ENCODE measurements around the gene ZACN.

Gene ZACN

GRCh38 chr17:76050538-76051467 lies 28.2 kb upstream of the ZACN start:
- Histone ChIP-seq H3K18ac (ENCODE audit: low read length) (no peak overlapping the region), H3K4me3 (ENCODE audit: low read length) (no peak overlapping the region), H3K23ac (ENCODE audit: low read length) (no peak overlapping the region), H4K8ac (ENCODE audit: low read depth, low read length) (no peak overlapping the region), H3K79me1 (ENCODE audit: low read length) (peaks cover 1% of the 10 kb centered on the region), H3K56ac (ENCODE audit: low read length) (no peak overlapping the region), H3K27ac (ENCODE audit: low read depth, low read length) (no peak overlapping the region), H3K4ac (ENCODE audit: low read depth, low read length) (no peak overlapping the region), H3K4me1 (ENCODE audit: control insufficient read depth, low read depth, low read length) (no peaks in the 10 kb centered on the region), H2BK15ac (replicated peaks; ENCODE audit: low read depth) (no peak overlapping the region), H2AK5ac (ENCODE audit: low read length) (no peak overlapping the region), H3K4me2 (ENCODE audit: low read length) (no peak overlapping the region), H2BK120ac (ENCODE audit: low read depth, low read length) (no peak overlapping the region), H3K36me3 (ENCODE audit: control insufficient read depth, insufficient read depth, low read length) (peaks cover 18% of the 10 kb centered on the region), H4K5ac (ENCODE audit: low read length) (no peak overlapping the region), H3K79me2 (ENCODE audit: control insufficient read depth, insufficient read depth, low read length) (no peaks in the 10 kb centered on the region), H2BK5ac (ENCODE audit: low read length) (no peak overlapping the region), H3K27me3 (ENCODE audit: insufficient read depth, low read length, poor library complexity) (no peaks in the 10 kb centered on the region), H3K9ac (ENCODE audit: low read length) (no peak overlapping the region)
- no peak for DNase-seq
- 100% methylated on average over 2 of the region's 11 CpGs for WGBS (ENCODE audit: extremely low coverage, insufficient coverage, low lambda C conversion rate)

DNA sequence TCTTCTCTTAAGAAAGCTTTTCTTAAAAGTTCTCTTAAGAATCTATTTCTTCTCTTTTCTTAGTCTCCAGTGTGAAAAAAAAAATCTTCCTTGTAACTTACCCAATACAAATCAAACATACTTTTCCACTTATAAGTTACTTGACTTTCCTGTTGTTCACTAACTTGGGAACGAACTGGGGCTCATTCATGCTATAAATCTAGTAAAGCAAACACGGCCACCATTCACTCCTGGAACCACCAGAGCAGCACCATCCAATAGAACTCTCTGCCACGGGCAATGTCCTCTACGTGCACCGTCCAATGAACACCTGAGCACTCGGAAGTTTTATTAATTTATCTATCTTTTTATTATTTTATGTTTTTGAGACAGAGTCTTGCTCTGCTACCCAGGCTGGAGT lies 27.4 kb upstream of the ZACN start:
- no peak for DNase-seq
- H2AK5ac ChIP-seq (ENCODE audit: low read length): no peak overlapping the region
- H2BK5ac ChIP-seq (ENCODE audit: low read length): no peak overlapping the region
- no peak overlapping the region for H2BK15ac ChIP-seq (replicated peaks; ENCODE audit: low read depth)
- H3K36me3 ChIP-seq (ENCODE audit: control insufficient read depth, insufficient read depth, low read length): peaks cover 18% of the 10 kb centered on the region
- no peak overlapping the region for H3K4ac ChIP-seq (ENCODE audit: low read depth, low read length)
- no peaks in the 10 kb centered on the region for H3K79me2 ChIP-seq (ENCODE audit: control insufficient read depth, insufficient read depth, low read length)
- no peak overlapping the region for H3K9ac ChIP-seq (ENCODE audit: low read length)
- H3K4me3 ChIP-seq (ENCODE audit: low read length): no peak overlapping the region
- H3K18ac ChIP-seq (ENCODE audit: low read length): no peak overlapping the region
- no peak overlapping the region for H3K27ac ChIP-seq (ENCODE audit: low read depth, low read length)
- H3K79me1 ChIP-seq (ENCODE audit: low read length): peaks cover 1% of the 10 kb centered on the region
- no peak overlapping the region for H2BK120ac ChIP-seq (ENCODE audit: low read depth, low read length)
- no peak overlapping the region for H3K23ac ChIP-seq (ENCODE audit: low read length)
- H3K27me3 ChIP-seq (ENCODE audit: insufficient read depth, low read length, poor library complexity): no peaks in the 10 kb centered on the region
- no peaks in the 10 kb centered on the region for H3K4me1 ChIP-seq (ENCODE audit: control insufficient read depth, low read depth, low read length)
- no peak overlapping the region for H3K56ac ChIP-seq (ENCODE audit: low read length)
- WGBS (ENCODE audit: extremely low coverage, insufficient coverage, low lambda C conversion rate): no CpG with 5 or more reads among the region's 6 CpGs
- no peak overlapping the region for H4K5ac ChIP-seq (ENCODE audit: low read length)
- H4K8ac ChIP-seq (ENCODE audit: low read depth, low read length): no peak overlapping the region
- no peak overlapping the region for H3K4me2 ChIP-seq (ENCODE audit: low read length)

GRCh38 chr17:76053246-76054111 lies 25.5 kb upstream of the ZACN start:
- Histone ChIP-seq H2BK120ac (ENCODE audit: low read depth, low read length) (no peak overlapping the region), H4K5ac (ENCODE audit: low read length) (no peak overlapping the region), H3K56ac (ENCODE audit: low read length) (no peak overlapping the region), H3K36me3 (ENCODE audit: control insufficient read depth, insufficient read depth, low read length) (peaks cover 18% of the 10 kb centered on the region), H3K27me3 (ENCODE audit: insufficient read depth, low read length, poor library complexity) (no peaks in the 10 kb centered on the region), H3K4me3 (ENCODE audit: low read length) (no peak overlapping the region), H3K9ac (ENCODE audit: low read length) (no peak overlapping the region), H4K8ac (ENCODE audit: low read depth, low read length) (no peak overlapping the region), H3K4me2 (ENCODE audit: low read length) (no peak overlapping the region), H3K23ac (ENCODE audit: low read length) (no peak overlapping the region), H2BK15ac (replicated peaks; ENCODE audit: low read depth) (no peak overlapping the region), H2BK5ac (ENCODE audit: low read length) (no peak overlapping the region), H3K27ac (ENCODE audit: low read depth, low read length) (no peak overlapping the region), H3K79me1 (ENCODE audit: low read length) (no peaks in the 10 kb centered on the region), H2AK5ac (ENCODE audit: low read length) (no peak overlapping the region), H3K79me2 (ENCODE audit: control insufficient read depth, insufficient read depth, low read length) (no peaks in the 10 kb centered on the region), H3K18ac (ENCODE audit: low read length) (no peak overlapping the region), H3K4me1 (ENCODE audit: control insufficient read depth, low read depth, low read length) (no peaks in the 10 kb centered on the region), H3K4ac (ENCODE audit: low read depth, low read length) (no peak overlapping the region)
- no peak for DNase-seq
- WGBS (ENCODE audit: extremely low coverage, insufficient coverage, low lambda C conversion rate): no CpG with 5 or more reads among the region's 17 CpGs

GRCh38 chr17:76054112-76054476 lies 24.9 kb upstream of the ZACN start:
- WGBS (ENCODE audit: extremely low coverage, insufficient coverage, low lambda C conversion rate): no CpG with 5 or more reads among the region's 4 CpGs
- H2BK5ac ChIP-seq (ENCODE audit: low read length): no peak overlapping the region
- H3K4ac ChIP-seq (ENCODE audit: low read depth, low read length): no peak overlapping the region
- peaks cover 17% of the 10 kb centered on the region for H3K36me3 ChIP-seq (ENCODE audit: control insufficient read depth, insufficient read depth, low read length)
- no peak overlapping the region for H3K9ac ChIP-seq (ENCODE audit: low read length)
- DNase-seq: no peak
- H3K27ac ChIP-seq (ENCODE audit: low read depth, low read length): no peak overlapping the region
- H3K23ac ChIP-seq (ENCODE audit: low read length): no peak overlapping the region
- no peaks in the 10 kb centered on the region for H3K27me3 ChIP-seq (ENCODE audit: insufficient read depth, low read length, poor library complexity)
- no peak overlapping the region for H3K4me2 ChIP-seq (ENCODE audit: low read length)
- no peak overlapping the region for H3K18ac ChIP-seq (ENCODE audit: low read length)
- no peak overlapping the region for H4K8ac ChIP-seq (ENCODE audit: low read depth, low read length)
- H3K79me2 ChIP-seq (ENCODE audit: control insufficient read depth, insufficient read depth, low read length): no peaks in the 10 kb centered on the region
- no peak overlapping the region for H2BK15ac ChIP-seq (replicated peaks; ENCODE audit: low read depth)
- no peak overlapping the region for H3K56ac ChIP-seq (ENCODE audit: low read length)
- H2AK5ac ChIP-seq (ENCODE audit: low read length): no peak overlapping the region
- H3K4me1 ChIP-seq (ENCODE audit: control insufficient read depth, low read depth, low read length): no peaks in the 10 kb centered on the region
- no peak overlapping the region for H2BK120ac ChIP-seq (ENCODE audit: low read depth, low read length)
- H3K4me3 ChIP-seq (ENCODE audit: low read length): no peak overlapping the region
- H4K5ac ChIP-seq (ENCODE audit: low read length): no peak overlapping the region
- no peaks in the 10 kb centered on the region for H3K79me1 ChIP-seq (ENCODE audit: low read length)

GRCh38 chr17:76056882-76057281 lies 22.1 kb upstream of the ZACN start:
- 100% methylated on average over 1 of the region's 3 CpGs for WGBS (ENCODE audit: extremely low coverage, insufficient coverage, low lambda C conversion rate)
- Histone ChIP-seq H3K79me1 (ENCODE audit: low read length) (no peaks in the 10 kb centered on the region), H3K4me1 (ENCODE audit: control insufficient read depth, low read depth, low read length) (no peaks in the 10 kb centered on the region), H4K5ac (ENCODE audit: low read length) (no peak overlapping the region), H3K23ac (ENCODE audit: low read length) (no peak overlapping the region), H3K4me3 (ENCODE audit: low read length) (no peak overlapping the region), H3K27ac (ENCODE audit: low read depth, low read length) (no peak overlapping the region), H3K18ac (ENCODE audit: low read length) (no peak overlapping the region), H2BK120ac (ENCODE audit: low read depth, low read length) (no peak overlapping the region), H3K9ac (ENCODE audit: low read length) (no peak overlapping the region), H4K8ac (ENCODE audit: low read depth, low read length) (no peak overlapping the region), H3K56ac (ENCODE audit: low read length) (no peak overlapping the region), H3K4ac (ENCODE audit: low read depth, low read length) (no peak overlapping the region), H3K36me3 (ENCODE audit: control insufficient read depth, insufficient read depth, low read length) (peaks cover 16% of the 10 kb centered on the region), H3K79me2 (ENCODE audit: control insufficient read depth, insufficient read depth, low read length) (no peaks in the 10 kb centered on the region), H3K4me2 (ENCODE audit: low read length) (no peak overlapping the region), H3K27me3 (ENCODE audit: insufficient read depth, low read length, poor library complexity) (no peaks in the 10 kb centered on the region), H2BK15ac (replicated peaks; ENCODE audit: low read depth) (no peak overlapping the region), H2AK5ac (ENCODE audit: low read length) (no peak overlapping the region), H2BK5ac (ENCODE audit: low read length) (no peak overlapping the region)
- no peak for DNase-seq

Data from mesendoderm (in vitro differentiated cells).